HG02852 (cell line): ENCODE results near the gene P2RX7.
"Not testable (repeated sequence)": the region's sequence is repeated elsewhere in the genome, so short reads cannot be mapped to it uniquely, and the experiment has no call there.

Experiments used
- ATAC-seq: cut with Tn5 transposase; IDR thresholded peaks from one replicate; pipeline ENCODE4 v1.9.1; 2021; ENCODE audit warnings: mild to moderate bottlenecking, moderate library complexity; ENCODE audit not compliant: unreplicated experiment

P2RX7 gene

GRCh38 chr12:121170151-121170550, 37.5 kb downstream of the P2RX7 start:
- ATAC-seq, result no peak

GRCh38 chr12:121170611-121171260, 38.1 kb downstream of the P2RX7 start:
- no peak for ATAC-seq

- no peak for ATAC-seq
Observed at GRCh38 chr12:121172145-121172544, 39.5 kb downstream of the P2RX7 start.

GRCh38 chr12:121175383-121176119, 42.9 kb downstream of the P2RX7 start:
- ATAC-seq, result peak; percentile 44

GRCh38 chr12:121176826-121177529, 44.3 kb downstream of the P2RX7 start:
- no peak for ATAC-seq

- no peak for ATAC-seq
Observed at GRCh38 chr12:121181181-121181580, 48.5 kb downstream of the P2RX7 start.

GRCh38 chr12:121182222-121182893, 49.7 kb downstream of the P2RX7 start:
- no peak for ATAC-seq

GRCh38 chr12:121184425-121184824, 51.7 kb downstream of the P2RX7 start:
- no peak for ATAC-seq

- ATAC-seq, result no peak
Observed at GRCh38 chr12:121184984-121185889, 52.6 kb downstream of the P2RX7 start.

GRCh38 chr12:121186826-121187225, 54.1 kb downstream of the P2RX7 start:
- ATAC-seq, result no peak

GRCh38 chr12:121187501-121187900, 54.8 kb downstream of the P2RX7 start:
- no peak for ATAC-seq

- ATAC-seq, result no peak
Observed at GRCh38 chr12:121188227-121188626, 55.6 kb downstream of the P2RX7 start.

- ATAC-seq, result no peak
Observed at GRCh38 chr12:121189131-121189530, 56.5 kb downstream of the P2RX7 start.

GRCh38 chr12:121189619-121190155, 57.0 kb downstream of the P2RX7 start:
- no peak for ATAC-seq

- no peak for ATAC-seq
Observed at GRCh38 chr12:121190523-121191031, 57.9 kb downstream of the P2RX7 start.

GRCh38 chr12:121191151-121191550, 58.5 kb downstream of the P2RX7 start:
- no peak for ATAC-seq

- ATAC-seq, result no peak
Observed at GRCh38 chr12:121196902-121197301, 64.2 kb downstream of the P2RX7 start.

GRCh38 chr12:121198949-121199348, 66.3 kb downstream of the P2RX7 start:
- no peak for ATAC-seq

- not testable (repeated sequence) for ATAC-seq
Observed at GRCh38 chr12:121201140-121201539, 68.5 kb downstream of the P2RX7 start.
